HG03060 (cell line): ENCODE data around the gene AK1.

Experiments used
- ATAC-seq: cut with Tn5 transposase; IDR thresholded peaks from one replicate; pipeline ENCODE4 v1.9.1; 2021; ENCODE audit warnings: low read depth, moderate number of reproducible peaks; ENCODE audit not compliant: unreplicated experiment

AK1 gene, protein sequence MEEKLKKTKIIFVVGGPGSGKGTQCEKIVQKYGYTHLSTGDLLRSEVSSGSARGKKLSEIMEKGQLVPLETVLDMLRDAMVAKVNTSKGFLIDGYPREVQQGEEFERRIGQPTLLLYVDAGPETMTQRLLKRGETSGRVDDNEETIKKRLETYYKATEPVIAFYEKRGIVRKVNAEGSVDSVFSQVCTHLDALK

GRCh38 chr9:127877566-127877998, at the start of gene AK1:
TSS of gene AK1 (minus strand) at chr9:127877675. CDS start at chr9:127874617, 3,058 bp downstream.
- no peak for ATAC-seq

- no peak for ATAC-seq
Measured at GRCh38 chr9:127926906-127927200, 49.4 kb upstream of the AK1 start.

GRCh38 chr9:127925959-127926905, 48.8 kb upstream of the AK1 start:
- ATAC-seq, result no peak

GRCh38 chr9:127924736-127925444, 47.4 kb upstream of the AK1 start:
- no peak for ATAC-seq

- no peak for ATAC-seq
Measured at GRCh38 chr9:127923771-127924170, 46.3 kb upstream of the AK1 start.

GRCh38 chr9:127923046-127923445, 45.6 kb upstream of the AK1 start:
- no peak for ATAC-seq

DNA sequence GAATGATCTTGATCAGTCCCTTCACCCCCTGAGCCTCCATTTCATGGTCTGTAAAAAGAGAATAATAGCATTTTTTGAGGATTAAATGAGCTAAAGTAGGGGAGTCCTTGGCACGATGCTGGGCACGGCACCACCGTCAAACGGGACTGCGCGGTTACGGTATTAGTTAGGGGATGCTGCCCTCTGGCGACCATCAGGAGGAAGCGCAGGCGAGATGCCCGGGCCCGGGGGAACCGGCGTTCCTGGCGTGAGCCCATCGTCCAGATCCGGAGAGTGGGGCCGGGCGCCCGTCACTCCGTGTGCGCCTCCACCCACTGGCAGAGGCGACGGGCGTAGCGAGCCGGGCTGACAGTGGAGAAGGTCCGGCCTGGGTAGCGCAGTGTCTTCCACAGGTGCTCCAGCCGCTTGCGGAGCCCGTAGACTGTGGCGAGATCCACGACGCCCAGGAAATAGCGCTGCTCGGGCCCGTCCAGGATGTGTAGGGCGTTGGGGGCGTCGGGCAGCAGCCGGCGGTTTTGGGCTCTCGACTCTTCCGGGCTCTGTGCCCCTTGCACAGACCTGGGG, 44.2 kb upstream of the AK1 start:
- no peak for ATAC-seq

DNA sequence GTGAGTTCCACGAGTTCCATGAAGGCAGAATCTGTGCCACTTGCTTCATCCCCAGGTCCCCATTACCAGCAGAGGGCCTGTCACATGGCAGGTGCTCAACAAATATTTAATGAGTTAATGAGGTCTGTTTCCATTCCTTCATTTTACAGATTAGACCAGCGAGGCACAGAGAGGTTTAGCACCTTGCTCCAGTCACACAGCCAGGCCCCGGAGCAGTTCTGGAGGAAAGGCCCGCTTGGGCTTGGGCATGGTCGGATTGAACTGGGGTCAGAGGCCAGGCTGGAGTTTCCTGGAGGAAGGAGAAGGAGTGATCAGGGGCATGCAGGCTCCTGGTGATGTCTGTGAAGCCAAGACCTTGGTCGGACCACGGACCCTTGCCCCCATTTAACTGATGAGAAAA, 43.3 kb upstream of the AK1 start:
- no peak for ATAC-seq

DNA sequence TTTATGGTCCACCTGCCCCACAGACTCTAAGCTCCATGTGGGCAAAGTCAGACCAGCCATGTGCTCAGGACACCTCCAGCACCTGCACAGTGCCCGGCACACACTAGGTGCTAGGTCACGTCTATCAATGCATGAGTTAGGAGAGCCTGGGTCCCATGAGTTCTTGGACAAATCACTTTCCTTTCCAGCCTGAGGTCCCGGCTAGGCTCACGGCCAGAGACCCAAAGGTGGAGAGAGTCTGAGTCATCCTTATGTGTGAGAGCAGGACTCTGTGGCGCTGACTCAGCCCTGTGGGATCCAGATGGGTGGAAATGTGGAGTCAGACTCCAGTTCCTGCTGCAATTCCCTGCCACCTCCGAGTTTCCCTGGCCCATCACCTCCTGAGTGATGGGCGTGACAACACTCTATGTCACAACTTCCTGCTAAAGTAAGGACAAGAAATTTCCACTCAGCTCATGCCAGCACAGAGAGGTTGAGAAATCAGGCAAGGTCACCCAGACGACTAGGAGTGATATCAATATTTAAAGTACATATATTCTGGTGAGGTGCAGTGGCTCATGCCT, 41.9 kb upstream of the AK1 start:
- no peak for ATAC-seq

GRCh38 chr9:127918183-127919107, 41.0 kb upstream of the AK1 start:
- no peak for ATAC-seq

DNA sequence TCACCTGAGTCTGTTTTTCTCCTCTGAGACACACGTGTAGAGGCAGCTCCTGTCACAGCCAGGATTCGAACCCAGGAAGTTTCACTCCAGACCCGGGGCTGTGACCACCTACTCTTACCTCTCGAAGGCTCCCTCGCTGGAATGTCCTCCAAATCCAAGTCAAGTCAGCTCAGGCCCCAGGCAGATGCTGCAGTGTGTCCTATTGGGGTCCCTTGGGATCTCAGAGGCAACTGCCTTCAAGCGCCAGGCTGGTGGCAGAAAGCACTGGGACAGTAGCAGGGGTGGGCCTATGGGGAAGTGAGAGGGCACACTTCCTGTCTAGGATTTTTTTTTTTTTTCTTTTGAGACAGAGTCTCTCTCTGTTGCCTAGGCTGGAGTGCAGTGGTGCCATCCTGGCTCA, 40.1 kb upstream of the AK1 start:
- no peak for ATAC-seq

GRCh38 chr9:127916720-127917581, 39.5 kb upstream of the AK1 start, which contains the start of gene ST6GALNAC4:
TSS of gene ST6GALNAC4 (minus strand) at chr9:127917041. CDS start at chr9:127916419, 622 bp downstream.
- ATAC-seq, result no peak

- no peak for ATAC-seq
Measured at GRCh38 chr9:127915801-127916719, 38.6 kb upstream of the AK1 start.

- no peak for ATAC-seq
Measured at GRCh38 chr9:127915325-127915752, 37.9 kb upstream of the AK1 start.

- no peak for ATAC-seq
Measured at GRCh38 chr9:127913682-127914081, 36.2 kb upstream of the AK1 start.

GRCh38 chr9:127912882-127913281, 35.4 kb upstream of the AK1 start:
- ATAC-seq, result no peak

GRCh38 chr9:127912296-127912695, 34.8 kb upstream of the AK1 start:
- no peak for ATAC-seq
